GM23248 (cell line): ENCODE measurements around the gene CACNA2D1.

Experiments
- EZH2 ChIP-seq: fragments of 200-600 bp; sonication (generic); IDR thresholded peaks from 2 replicates; pipeline ENCODE4 v1.6.1; 2018; ENCODE audit warnings: antibody characterized with exemption, mild to moderate bottlenecking; ENCODE audit not compliant: insufficient read depth, poor library complexity, severe bottlenecking
- EZH2phosphoT487 ChIP-seq: fragments of 200-600 bp; sonication (generic); IDR thresholded peaks from 2 replicates; pipeline ENCODE4 v1.6.1; 2018; ENCODE audit warnings: antibody characterized with exemption, moderate library complexity, mild to moderate bottlenecking, low read depth; ENCODE audit not compliant: insufficient read depth

DNA sequence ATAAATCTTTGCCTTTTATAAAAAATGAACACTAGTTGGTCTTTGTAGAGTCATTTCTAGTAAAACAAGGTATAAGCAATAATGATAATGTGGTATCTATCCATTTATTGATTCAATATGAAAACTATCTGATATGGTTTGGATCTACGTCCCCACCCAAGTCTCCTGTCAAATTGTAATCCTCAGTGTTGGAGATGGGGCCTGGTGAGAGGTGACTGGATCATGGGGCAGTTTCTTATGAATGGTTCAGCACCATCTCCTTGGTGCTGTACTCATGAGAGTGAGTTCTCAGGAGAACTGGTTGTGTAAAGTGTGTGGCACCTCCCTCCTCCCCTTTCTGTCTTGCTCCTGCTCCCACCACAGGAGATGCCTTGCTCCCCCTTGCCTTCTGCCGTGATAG lies 288.8 kb downstream of the CACNA2D1 start:
- TF ChIP-seq EZH2phosphoT487, result no peak
- no peak for TF ChIP-seq EZH2
